ENCODE measurements around the gene TMEM72. TPM values are rescaled to one million over a fixed set of nuclear protein-coding genes. Genes with fewer than 3 reads are reported as not detected.
A peak's percentile ranks its signal among the peaks of the same experiment; 100 is the strongest.

The TMEM72 gene
- total and polyA plus RNA-seq, 2 donors (not counting 1 experiment from before 2014, with no cell fraction given) = not detected

- Mint-ChIP-seq H3K4me1 (peaks cover 27% of the 10 kb centered on the region), H3K27ac (no peak overlapping the region), H3K4me3 (peak overlapping the region; percentile 30), H3K27me3 (no peaks in the 10 kb centered on the region), H3K9me3 (ENCODE audit: insufficient read depth) (no peaks in the 10 kb centered on the region)
- DNase-seq (no peak), ATAC-seq (ENCODE audit: low read depth) (no peak)
- H3K4me3 ChIP-seq (ENCODE audit: control extremely low read depth in 1 of 5, extremely low read depth in 1 of 5, insufficient read depth in 1 of 5, low read depth in 2 of 5, low read length in 4 of 5) = no peak overlapping the region
- intact Hi-C loops (cut with micrococcal nuclease) = loop anchor here (1.0 to 2.0 kb wide), 5 partner anchors 9 to 1303 kb away; partner anchors contain the start of genes RASSF4 and ZNF22
- no peak overlapping the region for H2AFZ ChIP-seq (ENCODE audit: insufficient read depth, low read depth, low read length, poor library complexity, severe bottlenecking)
- TF ChIP-seq EZH2 (IDR thresholded peaks at IDR 0.05; ENCODE audit: borderline replicate concordance, insufficient read depth, low read depth, low read length, poor library complexity, severe bottlenecking) (no peak), CTCF (IDR thresholded peaks at IDR 0.05) (no peak)
- CTCF ChIA-PET = interaction anchor here (0.7 to 9.0 kb wide), 4 partner anchors 13 to 43 kb away, joined by 3 to 93 read pairs (median 8); no protein-coding TSS in a partner anchor
- no peaks in the 10 kb centered on the region for H3K79me2 ChIP-seq (ENCODE audit: control insufficient read depth, insufficient read depth, low read length)
- H3K9ac ChIP-seq (ENCODE audit: low read length) = no peak overlapping the region
- no peaks in the 10 kb centered on the region for H3K36me3 ChIP-seq (replicated peaks in 1 of 2; ENCODE audit: control extremely low read depth in 1 of 2, control insufficient read depth in 1 of 2, extremely low read depth in 1 of 2, insufficient read depth in 2 of 2, low read length in 1 of 2)
- POLR2A ChIA-PET = interaction anchor here (0.6 kb wide), 1 partner anchor 46 kb away, joined by 3 read pairs; no protein-coding TSS in a partner anchor
- peaks cover 0 to 9% (median 0%) of the 10 kb centered on the region in 4 experiments for H3K27me3 ChIP-seq (replicated peaks in 1 of 4; ENCODE audit: control extremely low read depth in 1 of 4, control insufficient read depth in 3 of 4, insufficient read depth in 4 of 4, low read length in 3 of 4)
- H3K4me1 ChIP-seq (ENCODE audit: control insufficient read depth in 2 of 2, insufficient read depth in 2 of 2, low read length in 2 of 2) = peaks cover 20 to 37% of the 10 kb centered on the region in 2 donors
- 30% methylated on average over 8 of the region's 10 CpGs for WGBS (ENCODE audit: insufficient coverage)
- H3K9me3 ChIP-seq (ENCODE audit: control extremely low read depth in 1 of 3, control insufficient read depth in 2 of 3, insufficient read depth in 1 of 3, low read length in 2 of 3) = no peaks in the 10 kb centered on the region
- H3K4me2 ChIP-seq (replicated peaks; ENCODE audit: low read depth, low read length, poor library complexity, severe bottlenecking) = no peak overlapping the region
- no peak overlapping the region for H3K27ac ChIP-seq (ENCODE audit: low read length in 2 of 2)
- no peaks in the 10 kb centered on the region for H4K20me1 ChIP-seq (ENCODE audit: control insufficient read depth, insufficient read depth, low read length, poor library complexity, severe bottlenecking)
Measured at GRCh38 chr10:44975431-44976331, 64.5 kb downstream of the TMEM72 start.

All from B cell (primary cell).